ENCODE measurements around the gene BEND7. TPM values are rescaled to one million over a fixed set of nuclear protein-coding genes. Genes with fewer than 3 reads are reported as not detected.
"Not testable (repeated sequence)": the region's sequence is repeated elsewhere in the genome, so short reads cannot be mapped to it uniquely, and the experiment has no call there.

Gene BEND7
- total RNA-seq, 2 experiments from 2014 or later = not detected

GRCh38 chr10:13420532-13421307, 108.1 kb downstream of the BEND7 start:
- no peak overlapping the region for H3K4me3 Mint-ChIP-seq
- CTCF ChIA-PET = no interaction called here

GRCh38 chr10:13417459-13418126, 111.2 kb downstream of the BEND7 start:
- Mint-ChIP-seq H3K9me3 (no peaks in the 10 kb centered on the region), H3K27ac (no peak overlapping the region), H3K4me1 (no peaks in the 10 kb centered on the region), H3K36me3 (ENCODE audit: low read depth) (no peaks in the 10 kb centered on the region), H3K27me3 (peaks cover 10% of the 10 kb centered on the region), H3K4me3 (no peak overlapping the region)
- DNase-seq = no peak
- CTCF ChIA-PET = no interaction called here
- POLR2A ChIA-PET = no interaction called here

More at GRCh38 chr10:13420532-13421307, 108.1 kb downstream of the BEND7 start:
- POLR2A ChIA-PET = no interaction called here
- no peaks in the 10 kb centered on the region for H3K36me3 Mint-ChIP-seq (ENCODE audit: low read depth)
- no peak for DNase-seq
- no peaks in the 10 kb centered on the region for H3K4me1 Mint-ChIP-seq
- no peaks in the 10 kb centered on the region for H3K9me3 Mint-ChIP-seq
- no peak overlapping the region for H3K27ac Mint-ChIP-seq
- H3K27me3 Mint-ChIP-seq = peaks cover 12% of the 10 kb centered on the region

- H3K4me3 Mint-ChIP-seq = no peak overlapping the region
- no peaks in the 10 kb centered on the region for H3K9me3 Mint-ChIP-seq
- peaks cover 7% of the 10 kb centered on the region for H3K27me3 Mint-ChIP-seq
- no peaks in the 10 kb centered on the region for H3K4me1 Mint-ChIP-seq
- CTCF ChIA-PET = no interaction called here
- POLR2A ChIA-PET = no interaction called here
- H3K27ac Mint-ChIP-seq = no peak overlapping the region
- no peaks in the 10 kb centered on the region for H3K36me3 Mint-ChIP-seq (ENCODE audit: low read depth)
- DNase-seq = no peak
These were observed 112.1 kb downstream of the BEND7 start for GRCh38 chr10:13416760-13417159.

- no peak overlapping the region for H3K4me3 Mint-ChIP-seq
- POLR2A ChIA-PET = no interaction called here
These were observed 114.0 kb downstream of the BEND7 start for GRCh38 chr10:13414855-13415254.

GRCh38 chr10:13414137-13414536, 114.7 kb downstream of the BEND7 start:
- no peak overlapping the region for H3K27ac Mint-ChIP-seq
- peaks cover 7% of the 10 kb centered on the region for H3K27me3 Mint-ChIP-seq
- H3K9me3 Mint-ChIP-seq = no peaks in the 10 kb centered on the region
- POLR2A ChIA-PET = no interaction called here
- CTCF ChIA-PET = interaction anchor here (2.9 kb wide), 1 partner anchor 26 kb away, joined by 8 read pairs; no protein-coding TSS in a partner anchor
- no peak for DNase-seq
- no peaks in the 10 kb centered on the region for H3K36me3 Mint-ChIP-seq (ENCODE audit: low read depth)
- no peak overlapping the region for H3K4me3 Mint-ChIP-seq
- H3K4me1 Mint-ChIP-seq = no peaks in the 10 kb centered on the region

More at GRCh38 chr10:13414855-13415254, 114.0 kb downstream of the BEND7 start:
- H3K9me3 Mint-ChIP-seq = no peaks in the 10 kb centered on the region
- H3K4me1 Mint-ChIP-seq = no peaks in the 10 kb centered on the region
- CTCF ChIA-PET = interaction anchor here (2.9 kb wide), 1 partner anchor 26 kb away, joined by 8 read pairs; no protein-coding TSS in a partner anchor
- H3K27ac Mint-ChIP-seq = no peak overlapping the region
- H3K36me3 Mint-ChIP-seq (ENCODE audit: low read depth) = no peaks in the 10 kb centered on the region
- H3K27me3 Mint-ChIP-seq = peaks cover 7% of the 10 kb centered on the region
- DNase-seq = no peak

- no peaks in the 10 kb centered on the region for H3K36me3 Mint-ChIP-seq (ENCODE audit: low read depth)
These were observed 115.9 kb downstream of the BEND7 start for GRCh38 chr10:13412894-13413293.

GRCh38 chr10:13404791-13405190, 124.0 kb downstream of the BEND7 start:
- no peak for DNase-seq
- Mint-ChIP-seq H3K9me3 (no peaks in the 10 kb centered on the region), H3K27ac (no peak overlapping the region), H3K36me3 (ENCODE audit: low read depth) (no peaks in the 10 kb centered on the region), H3K4me1 (no peaks in the 10 kb centered on the region), H3K27me3 (peaks cover 3% of the 10 kb centered on the region), H3K4me3 (no peak overlapping the region)
- ChIA-PET POLR2A (no interaction called here), CTCF (no interaction called here)

More at GRCh38 chr10:13412894-13413293, 115.9 kb downstream of the BEND7 start:
- H3K27ac Mint-ChIP-seq = no peak overlapping the region
- H3K27me3 Mint-ChIP-seq = peaks cover 7% of the 10 kb centered on the region
- ChIA-PET CTCF (no interaction called here), POLR2A (no interaction called here)
- H3K9me3 Mint-ChIP-seq = no peaks in the 10 kb centered on the region
- DNase-seq = no peak
- H3K4me1 Mint-ChIP-seq = no peaks in the 10 kb centered on the region
- H3K4me3 Mint-ChIP-seq = no peak overlapping the region

GRCh38 chr10:13404305-13404759, 124.5 kb downstream of the BEND7 start:
- Mint-ChIP-seq H3K27ac (no peak overlapping the region), H3K27me3 (peaks cover 5% of the 10 kb centered on the region), H3K4me1 (no peaks in the 10 kb centered on the region), H3K36me3 (ENCODE audit: low read depth) (no peaks in the 10 kb centered on the region), H3K9me3 (no peaks in the 10 kb centered on the region), H3K4me3 (no peak overlapping the region)
- no peak for DNase-seq
- ChIA-PET POLR2A (no interaction called here), CTCF (no interaction called here)

GRCh38 chr10:13403426-13403825, 125.4 kb downstream of the BEND7 start:
- CTCF ChIA-PET; H3K36me3 Mint-ChIP-seq (ENCODE audit: low read depth); H3K4me3 Mint-ChIP-seq; H3K4me1 Mint-ChIP-seq; H3K27ac Mint-ChIP-seq; H3K27me3 Mint-ChIP-seq; H3K9me3 Mint-ChIP-seq; DNase-seq; POLR2A ChIA-PET: not testable (repeated sequence)

- CTCF ChIA-PET = interaction anchor here (0.7 kb wide), 1 partner anchor 1083 kb away, joined by 6 read pairs; no protein-coding TSS in a partner anchor
- DNase-seq = no peak
- no peaks in the 10 kb centered on the region for H3K9me3 Mint-ChIP-seq
- POLR2A ChIA-PET = no interaction called here
- no peaks in the 10 kb centered on the region for H3K4me1 Mint-ChIP-seq
- H3K36me3 Mint-ChIP-seq (ENCODE audit: low read depth) = no peaks in the 10 kb centered on the region
- no peak overlapping the region for H3K27ac Mint-ChIP-seq
- H3K4me3 Mint-ChIP-seq = no peak overlapping the region
- H3K27me3 Mint-ChIP-seq = peaks cover 7% of the 10 kb centered on the region
These were observed 126.8 kb downstream of the BEND7 start for GRCh38 chr10:13402021-13402420.

GRCh38 chr10:13401142-13401541, 127.7 kb downstream of the BEND7 start:
- H3K36me3 Mint-ChIP-seq (ENCODE audit: low read depth) = no peaks in the 10 kb centered on the region
- DNase-seq = no peak
- H3K27ac Mint-ChIP-seq = no peak overlapping the region
- ChIA-PET POLR2A (no interaction called here), CTCF (interaction anchor here (0.7 kb wide), 1 partner anchor 1084 kb away, joined by 6 read pairs; no protein-coding TSS in a partner anchor)
- no peaks in the 10 kb centered on the region for H3K4me1 Mint-ChIP-seq
- H3K27me3 Mint-ChIP-seq = peaks cover 7% of the 10 kb centered on the region
- no peaks in the 10 kb centered on the region for H3K9me3 Mint-ChIP-seq
- no peak overlapping the region for H3K4me3 Mint-ChIP-seq

GRCh38 chr10:13400196-13400965, 128.4 kb downstream of the BEND7 start:
- no peak overlapping the region for H3K4me3 Mint-ChIP-seq
- DNase-seq = no peak
- H3K27me3 Mint-ChIP-seq = peaks cover 5% of the 10 kb centered on the region
- CTCF ChIA-PET = no interaction called here
- no peak overlapping the region for H3K27ac Mint-ChIP-seq
- no peaks in the 10 kb centered on the region for H3K4me1 Mint-ChIP-seq
- H3K36me3 Mint-ChIP-seq (ENCODE audit: low read depth) = no peaks in the 10 kb centered on the region
- POLR2A ChIA-PET = no interaction called here
- H3K9me3 Mint-ChIP-seq = no peaks in the 10 kb centered on the region

GRCh38 chr10:13399752-13400151, 129.1 kb downstream of the BEND7 start:
- Mint-ChIP-seq H3K27me3 (peaks cover 5% of the 10 kb centered on the region), H3K4me1 (no peaks in the 10 kb centered on the region), H3K36me3 (ENCODE audit: low read depth) (no peaks in the 10 kb centered on the region), H3K4me3 (no peak overlapping the region), H3K27ac (no peak overlapping the region), H3K9me3 (no peaks in the 10 kb centered on the region)
- POLR2A ChIA-PET = no interaction called here
- DNase-seq = no peak
- CTCF ChIA-PET = no interaction called here

Measured in activated CD4-positive, alpha-beta memory T cell treated with anti-CD3 and anti-CD28 coated beads, Interleukin-2, amount 10 ng/mL, durations not matched to agents 7 days and 5 days (primary cell).